ENCODE measurements around the gene SVEP1. TPM values are rescaled to one million over a fixed set of nuclear protein-coding genes. Genes with fewer than 3 reads are reported as not detected.

Gene SVEP1
- total RNA-seq, 1 donor from 2014 or later = 5.3 TPM

- DNase-seq = no peak
Measured at GRCh38 chr9:110317911-110318310, 261.6 kb downstream of the SVEP1 start.

- no peak for DNase-seq
Measured at GRCh38 chr9:110316261-110317075, 263.1 kb downstream of the SVEP1 start.

Small RNAs within 50 kb of the gene (small RNA-seq; reads per million reads assigned to genes)
- gene RNU6-1039P = not detected

Other genes with a start within 250 kb of the SVEP1 start
- not detected for gene TXNDC8, start 241.9 kb downstream of the SVEP1 start, total RNA-seq
- 0.16 TPM for gene MUSK, start 89.0 kb upstream of the SVEP1 start, total RNA-seq